ENCODE results near the gene BPI. TPM values are rescaled to one million over a fixed set of nuclear protein-coding genes. Genes with fewer than 3 reads are reported as not detected.

BPI gene
- total RNA-seq, 4 donors from 2014 or later, result not detected

- Histone ChIP-seq H3K36me3 (no peaks in the 10 kb centered on the region), H3K27ac (no peak overlapping the region), H3K9me3 (no peaks in the 10 kb centered on the region), H3K4me1 (peaks cover 0 to 4% of the 10 kb centered on the region in 2 donors), H3K27me3 (no peaks in the 10 kb centered on the region), H3K4me3 (no peak overlapping the region)
- intact Hi-C loops (cut with DNase I; ENCODE audit: low total_unique reads) (no loop called here), in situ Hi-C loops (cut with MboI; ENCODE audit: low sequenced_read_pairs in 4 of 4) (no loop called here)
- DNase-seq (no peak), ATAC-seq (no peak)
- TF ChIP-seq CTCF (IDR thresholded peaks at IDR 0.05 in 4 of 5, conservative IDR thresholded peaks at IDR 0.05 in 1 of 5), result no peak
- no peak for TF ChIP-seq POLR2A (IDR thresholded peaks at IDR 0.05)
These were observed 9.8 kb upstream of the BPI start for GRCh38 chr20:38294076-38294591.

GRCh38 chr20:38295811-38296210, 8.1 kb upstream of the BPI start:
- Histone ChIP-seq H3K4me3 (no peak overlapping the region), H3K27me3 (no peaks in the 10 kb centered on the region), H3K4me1 (peaks cover 0 to 7% of the 10 kb centered on the region in 2 donors), H3K9me3 (no peaks in the 10 kb centered on the region), H3K36me3 (no peaks in the 10 kb centered on the region), H3K27ac (no peak overlapping the region)
- intact Hi-C loops (cut with DNase I; ENCODE audit: low total_unique reads) (no loop called here), in situ Hi-C loops (cut with MboI; ENCODE audit: low sequenced_read_pairs in 4 of 4) (no loop called here)
- DNase-seq (no peak), ATAC-seq (no peak)
- no peak for TF ChIP-seq CTCF (IDR thresholded peaks at IDR 0.05 in 4 of 5, conservative IDR thresholded peaks at IDR 0.05 in 1 of 5)
- TF ChIP-seq POLR2A (IDR thresholded peaks at IDR 0.05), result no peak

- no peak for DNase-seq
These were observed 7.5 kb upstream of the BPI start for GRCh38 chr20:38296433-38296832.

GRCh38 chr20:38297916-38298674, 5.9 kb upstream of the BPI start:
- H3K27ac ChIP-seq, result peak overlapping the region; percentile 78 to 90 (median 86)
- in situ Hi-C loops (cut with MboI; ENCODE audit: low sequenced_read_pairs in 4 of 4), result no loop called here
- peaks cover 0 to 7% of the 10 kb centered on the region in 2 donors for H3K4me1 ChIP-seq
- ATAC-seq, result no peak
- TF ChIP-seq CTCF (IDR thresholded peaks at IDR 0.05 in 4 of 5, conservative IDR thresholded peaks at IDR 0.05 in 1 of 5) (no peak), POLR2A (IDR thresholded peaks at IDR 0.05) (no peak)
- no peak overlapping the region for H3K4me3 ChIP-seq
- H3K36me3 ChIP-seq, result no peaks in the 10 kb centered on the region
- intact Hi-C loops (cut with DNase I; ENCODE audit: low total_unique reads), result loop anchor here (2.0 kb wide), 1 partner anchor 17 kb away; no protein-coding TSS in a partner anchor
- no peaks in the 10 kb centered on the region for H3K9me3 ChIP-seq
- H3K27me3 ChIP-seq, result no peaks in the 10 kb centered on the region
- no peak for DNase-seq

More at GRCh38 chr20:38296433-38296832, 7.5 kb upstream of the BPI start:
- no peak overlapping the region for H3K4me3 ChIP-seq
- no peak overlapping the region for H3K27ac ChIP-seq
- H3K27me3 ChIP-seq, result no peaks in the 10 kb centered on the region
- in situ Hi-C loops (cut with MboI; ENCODE audit: low sequenced_read_pairs in 4 of 4) (no loop called here), intact Hi-C loops (cut with DNase I; ENCODE audit: low total_unique reads) (no loop called here)
- peaks cover 0 to 7% of the 10 kb centered on the region in 2 donors for H3K4me1 ChIP-seq
- ATAC-seq, result no peak
- TF ChIP-seq CTCF (IDR thresholded peaks at IDR 0.05 in 4 of 5, conservative IDR thresholded peaks at IDR 0.05 in 1 of 5), result no peak
- no peaks in the 10 kb centered on the region for H3K36me3 ChIP-seq
- H3K9me3 ChIP-seq, result no peaks in the 10 kb centered on the region

Data from gastrocnemius medialis (tissue), 4 donors.